CD4-positive, alpha-beta T cell treated with Interleukin-12 subunit alpha and Interleukin-12 subunit beta, for 1 hour (primary cell): ENCODE results near the gene VPS26A.
A peak's percentile ranks its signal among the peaks of the same experiment; 100 is the strongest.

ENCODE experiments used
- DNase-seq: peaks from one replicate; pipeline ENCODE4 v3.0.0-alpha.2; 2020

VPS26A gene

GRCh38 chr10:69123747-69124562, at the start of gene VPS26A:
Gene VPS26A (plus strand): TSS chr10:69124178. CDS start chr10:69124278, 100 bp downstream.
- DNase-seq = peak; percentile 98

GRCh38 chr10:69074532-69074931, 49.4 kb upstream of the VPS26A start:
- no peak for DNase-seq

- no peak for DNase-seq
These were observed 48.5 kb upstream of the VPS26A start for GRCh38 chr10:69075431-69075830.

DNA sequence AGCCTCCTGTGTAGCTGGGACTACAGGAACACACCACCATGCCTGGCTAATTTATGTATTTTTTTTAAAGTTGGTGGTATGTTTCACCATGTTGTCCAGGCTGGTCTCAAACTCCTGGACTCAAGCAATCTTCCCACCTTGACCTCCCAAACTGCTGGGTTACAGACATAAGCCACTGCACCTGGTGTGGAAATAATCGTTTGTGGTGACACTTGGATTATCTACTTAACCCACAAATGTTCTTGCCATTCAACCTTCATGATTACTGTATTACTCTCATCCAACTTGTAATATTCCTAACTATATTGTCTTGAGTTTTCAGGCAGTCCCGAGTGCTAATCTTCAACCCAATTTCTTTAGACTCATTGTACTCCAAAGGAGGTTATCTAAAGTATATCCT, 45.7 kb upstream of the VPS26A start:
- no peak for DNase-seq

DNA sequence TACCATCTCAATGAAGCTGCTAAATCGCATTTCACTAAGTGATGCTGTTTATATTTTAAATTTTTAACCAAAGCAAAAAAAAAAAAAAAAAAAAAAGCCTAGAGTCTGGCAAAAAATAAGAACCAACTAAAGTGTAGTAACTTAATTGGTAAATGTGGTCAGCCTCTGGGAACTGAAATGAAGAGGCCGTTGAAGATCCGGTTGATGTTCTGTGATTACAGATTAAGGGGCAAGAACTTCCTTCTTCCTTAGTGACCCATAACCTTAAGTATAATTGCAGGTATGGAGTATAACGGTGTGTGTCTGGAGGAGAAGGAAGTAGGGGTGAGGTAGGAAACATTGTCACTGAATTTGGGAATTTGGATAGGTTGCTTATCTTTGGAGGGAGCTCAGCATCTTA, 43.8 kb upstream of the VPS26A start:
- DNase-seq = no peak

DNA sequence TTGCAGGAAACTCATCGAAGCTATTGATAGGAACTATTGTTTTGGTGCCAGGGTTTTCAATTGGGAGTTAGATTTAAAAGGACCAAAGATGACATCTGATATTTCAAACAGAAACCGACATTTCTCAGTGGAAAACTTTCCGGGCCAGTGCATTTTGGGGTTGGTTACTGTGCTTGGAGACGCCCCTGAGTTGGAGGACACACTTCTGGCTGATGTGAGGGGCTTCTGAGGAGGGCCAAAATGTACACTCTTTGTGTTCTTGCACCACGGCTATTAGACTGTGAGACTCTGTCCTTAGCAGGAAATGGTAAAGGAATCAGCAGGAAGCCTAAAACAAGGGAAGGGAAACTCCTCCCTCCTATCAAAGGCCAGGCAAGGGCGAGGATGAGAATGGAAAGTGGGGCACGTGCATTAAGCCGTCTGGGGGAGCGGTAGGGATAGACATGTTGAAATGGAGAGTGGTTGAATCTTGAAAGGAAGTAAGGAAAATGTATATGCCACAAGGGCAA, 37.9 kb upstream of the VPS26A start:
- DNase-seq = no peak

- DNase-seq = peak; percentile 93
These were observed 36.1 kb upstream of the VPS26A start, which contains the start of gene SRGN for GRCh38 chr10:69087590-69088470. Gene SRGN (plus strand): TSS chr10:69088103. CDS start chr10:69088158, 55 bp downstream.

GRCh38 chr10:69088471-69088769, 35.6 kb upstream of the VPS26A start:
- peak; percentile 46 for DNase-seq

DNA sequence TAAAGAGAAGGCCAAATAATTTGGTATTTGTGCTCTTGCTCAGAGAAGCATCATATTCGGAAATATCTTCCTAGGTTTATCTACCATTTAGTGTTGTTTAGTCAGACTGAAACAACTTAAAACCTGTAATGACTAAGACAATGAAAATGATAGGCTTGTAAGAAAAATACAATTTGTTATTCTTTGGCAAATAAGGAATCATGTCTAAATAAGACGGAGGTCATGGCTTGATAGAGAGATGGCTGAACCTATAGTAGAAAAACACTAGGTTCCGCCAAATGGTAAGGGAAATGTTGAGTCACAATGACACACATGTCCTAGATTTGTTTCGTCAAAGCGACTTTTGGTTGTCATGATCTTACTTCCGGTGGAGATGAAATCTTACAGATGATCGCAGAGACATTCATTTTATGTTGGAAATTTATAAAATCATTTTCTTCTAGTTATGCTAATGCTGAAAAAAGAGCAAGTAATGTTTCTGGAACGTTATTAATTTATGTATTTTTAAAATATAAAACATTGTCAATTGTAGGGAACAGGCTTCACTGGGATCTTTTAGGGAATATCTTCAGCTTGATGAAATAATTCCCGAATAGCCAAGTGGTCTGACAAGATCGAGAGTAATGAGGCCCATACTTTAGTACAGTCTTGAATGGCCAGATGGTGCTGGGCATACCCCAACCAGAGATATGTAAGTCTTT, 35.0 kb upstream of the VPS26A start:
- DNase-seq = peak; percentile 87

GRCh38 chr10:69089638-69090599, 34.1 kb upstream of the VPS26A start:
- DNase-seq = peak; percentile 90

DNA sequence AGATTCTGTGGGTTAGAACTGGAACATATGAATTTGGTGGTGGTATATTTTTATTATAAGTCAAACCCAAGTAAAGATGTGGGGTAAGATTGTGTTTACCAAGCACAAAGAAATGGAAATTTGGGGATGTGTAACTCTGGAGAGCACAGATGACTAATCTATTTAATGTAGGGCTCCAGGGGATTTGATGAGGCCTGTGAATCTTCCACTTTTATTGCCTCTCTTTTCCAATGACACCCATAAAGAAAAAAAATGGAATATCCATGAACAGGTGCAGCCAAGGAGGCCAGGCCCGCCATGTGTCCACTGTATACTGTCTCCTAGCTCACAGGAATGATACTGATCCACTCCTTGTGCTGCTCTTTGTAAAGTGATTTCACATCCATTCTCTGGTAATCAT, 33.3 kb upstream of the VPS26A start:
- DNase-seq = no peak

GRCh38 chr10:69091143-69091651, 32.8 kb upstream of the VPS26A start:
- no peak for DNase-seq

DNA sequence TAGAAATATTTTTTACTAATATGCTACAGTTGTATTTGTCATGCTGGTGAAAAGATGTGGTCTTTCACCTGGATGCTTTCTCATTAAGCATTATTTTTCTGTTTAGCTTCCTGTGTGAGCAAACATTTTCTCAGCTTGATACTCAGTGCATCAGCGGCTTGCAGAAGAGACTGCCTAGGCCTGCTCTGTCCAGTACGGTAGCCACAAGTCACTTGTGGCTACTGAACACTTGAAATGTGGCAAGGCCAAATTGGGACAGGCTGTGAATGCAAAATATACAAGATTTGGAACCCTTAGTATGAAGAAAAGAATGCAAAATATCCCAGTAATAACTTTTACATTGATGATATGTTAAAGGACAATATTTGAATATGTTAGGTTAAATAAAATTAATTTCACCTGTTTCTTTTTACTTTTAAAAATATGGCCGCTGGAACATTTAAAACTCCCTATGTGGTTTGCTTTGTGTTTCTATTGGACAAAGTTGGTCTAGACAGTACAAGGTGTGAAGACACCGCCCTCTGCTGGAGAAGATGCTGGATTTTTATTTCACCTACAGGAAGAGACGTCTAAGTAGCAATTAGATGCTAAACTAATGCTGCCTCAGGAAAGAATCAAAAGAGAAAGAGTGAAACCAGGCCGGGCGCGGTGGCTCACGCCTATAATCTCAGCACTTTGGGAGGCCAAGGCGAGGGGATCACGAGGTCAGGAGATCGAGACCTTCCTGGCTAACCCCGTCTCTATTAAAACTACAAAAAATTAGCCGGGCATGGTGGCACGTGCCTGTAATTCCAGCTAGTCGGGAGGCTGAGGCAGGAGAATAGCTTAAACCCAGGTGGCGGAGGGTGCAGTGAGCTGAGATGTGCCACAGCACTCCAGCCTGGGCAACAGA, 30.8 kb upstream of the VPS26A start:
- peak; percentile 90 for DNase-seq

DNA sequence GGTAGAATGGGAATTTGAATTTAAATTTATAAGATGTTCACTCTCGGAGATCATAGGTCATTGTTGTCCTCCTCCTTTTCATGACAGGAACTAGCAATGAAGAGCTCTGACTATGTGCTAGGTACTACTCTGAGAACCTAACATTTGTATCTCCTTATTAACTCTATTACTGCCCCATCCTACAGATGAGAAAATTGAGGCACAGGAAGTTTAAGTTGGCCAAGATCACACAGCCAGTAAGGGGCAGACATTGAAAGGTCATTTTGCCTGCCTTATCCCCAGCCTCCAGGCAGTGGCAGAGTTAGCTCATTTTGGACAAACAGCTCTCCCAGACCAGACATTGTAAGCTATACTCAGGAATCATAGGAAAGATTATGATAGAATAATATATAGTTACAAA, 30.0 kb upstream of the VPS26A start:
- DNase-seq = no peak

- DNase-seq = no peak
These were observed 27.9 kb upstream of the VPS26A start for GRCh38 chr10:69096045-69096444.

GRCh38 chr10:69097729-69098128, 26.2 kb upstream of the VPS26A start:
- DNase-seq = no peak

- no peak for DNase-seq
These were observed 23.7 kb upstream of the VPS26A start for GRCh38 chr10:69100136-69100872.

DNA sequence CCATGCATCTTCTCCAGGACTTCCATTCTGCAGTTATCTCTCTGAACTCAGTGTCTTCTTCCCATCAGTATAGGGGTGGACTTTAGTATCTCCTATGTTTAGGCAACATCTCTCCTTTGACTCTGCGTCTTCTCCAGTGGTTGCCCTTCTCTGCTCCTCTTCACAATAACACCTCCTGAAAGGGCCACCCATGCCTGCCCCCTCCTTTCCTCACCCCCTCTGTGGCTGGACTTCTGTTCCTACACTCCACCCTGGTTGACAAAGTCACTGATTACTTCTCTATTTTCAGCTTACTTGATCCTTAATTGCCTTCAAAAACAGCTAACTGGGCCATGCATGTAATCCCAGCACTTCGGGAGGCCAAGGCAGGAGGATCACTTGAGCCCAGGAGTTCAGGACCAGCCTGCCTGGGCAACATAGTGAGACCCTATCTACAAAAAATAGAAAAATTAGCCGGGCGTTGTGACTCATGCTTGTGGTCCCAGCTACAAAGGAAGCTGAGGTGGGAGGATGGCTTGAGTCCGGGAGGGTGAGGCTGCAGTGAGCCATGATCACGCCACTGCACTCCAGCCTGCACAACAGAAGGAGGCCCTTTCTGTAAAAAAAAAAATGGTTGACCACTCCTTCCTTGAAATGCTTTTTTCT, 22.4 kb upstream of the VPS26A start:
- peak; percentile 48 for DNase-seq

GRCh38 chr10:69102440-69102839, 21.5 kb upstream of the VPS26A start:
- no peak for DNase-seq
